SU-DHL-6 (cell line): ENCODE results near the gene ZNF215.

ENCODE experiments used
- H2AFZ ChIP-seq: fragments of 200-600 bp; sonication (generic); 2 replicates; pipeline ENCODE4 v1.6.1; 2014; ENCODE audit warnings: low read depth, mild to moderate bottlenecking, moderate library complexity, mixed read lengths, antibody characterized with exemption, low read length; ENCODE audit not compliant: severe bottlenecking
- H3F3A ChIP-seq: fragments of 200-600 bp; shearing (Covaris generic); 2 replicates; pipeline ENCODE4 v1.6.0; 2016; ENCODE audit warnings: antibody characterized with exemption, mild to moderate bottlenecking; ENCODE audit not compliant: insufficient read depth
- H3K27ac ChIP-seq: fragments of 200-600 bp; sonication (generic); 2 replicates; pipeline ENCODE4 v1.5.1; 2016; ENCODE audit warnings: low read depth, mild to moderate bottlenecking, low read length, moderate library complexity, mixed read lengths
- H3K27me3 ChIP-seq: fragments of 200-600 bp; sonication (generic), shearing (Covaris generic); 2 replicates; pipeline ENCODE4 v1.6.0; 2014; ENCODE audit warnings: mild to moderate bottlenecking, low read length
- H3K36me3 ChIP-seq: fragments of 200-600 bp; sonication (generic); 2 replicates; pipeline ENCODE4 v1.6.1; 2014; ENCODE audit warnings: mild to moderate bottlenecking, low read length, mixed read lengths
- H3K4me2 ChIP-seq: fragments of 300-600, 200-600 bp; shearing (Covaris generic), sonication (generic); 2 replicates; pipeline ENCODE4 v1.6.0; 2014; ENCODE audit warnings: low read length, low read depth, mild to moderate bottlenecking; ENCODE audit not compliant: poor library complexity, severe bottlenecking
- H3K4me3 ChIP-seq: fragments of 200-600 bp; sonication (generic); 2 replicates; pipeline ENCODE4 v1.5.1; 2014; ENCODE audit warnings: antibody characterized with exemption, low read length, mild to moderate bottlenecking, mixed read lengths; ENCODE audit not compliant: insufficient read depth, poor library complexity, severe bottlenecking
- H3K79me2 ChIP-seq: fragments of 200-600 bp; sonication (generic); 2 replicates; pipeline ENCODE4 v1.6.1; 2014; ENCODE audit warnings: mild to moderate bottlenecking, low read length, moderate library complexity; ENCODE audit not compliant: insufficient read depth
- H3K9ac ChIP-seq: fragments of 200-600 bp; sonication (generic); 2 replicates; pipeline ENCODE4 v1.7.0; 2014; ENCODE audit warnings: mild to moderate bottlenecking, low read length
- H3K9me2 ChIP-seq: fragments of 200-600 bp; sonication (generic); replicated peaks from 2 replicates; pipeline ENCODE4 v1.6.1; 2014; ENCODE audit warnings: low read length; ENCODE audit not compliant: insufficient read depth
- H3K9me3 ChIP-seq: fragments of 200-600 bp; sonication (generic); 2 replicates; pipeline ENCODE4 v1.6.1; 2014; ENCODE audit warnings: low read length, mixed read lengths; ENCODE audit not compliant: insufficient read depth
- H4K20me1 ChIP-seq: fragments of 200-600 bp; sonication (generic); 2 replicates; pipeline ENCODE4 v1.6.1; 2014; ENCODE audit warnings: low read depth, mild to moderate bottlenecking, antibody characterized with exemption, low read length, moderate library complexity, mixed read lengths
- EZH2phosphoT487 ChIP-seq: fragments of 200-600 bp; sonication (generic), shearing (Covaris generic); conservative IDR thresholded peaks from 2 replicates; pipeline ENCODE4 v1.6.1; 2018; ENCODE audit warnings: mild to moderate bottlenecking, antibody characterized with exemption, low read length, moderate library complexity, mixed read lengths
- TF ChIP-seq, protein P1 (sequence below): fragments of 200-600 bp; sonication (generic); IDR thresholded peaks from one replicate; pipeline ENCODE4 v1.5.1; 2017; ENCODE audit warnings: antibody characterized with exemption, mild to moderate bottlenecking, low read length, moderate library complexity; ENCODE audit not compliant: insufficient read depth, poor library complexity, severe bottlenecking

Gene ZNF215

DNA sequence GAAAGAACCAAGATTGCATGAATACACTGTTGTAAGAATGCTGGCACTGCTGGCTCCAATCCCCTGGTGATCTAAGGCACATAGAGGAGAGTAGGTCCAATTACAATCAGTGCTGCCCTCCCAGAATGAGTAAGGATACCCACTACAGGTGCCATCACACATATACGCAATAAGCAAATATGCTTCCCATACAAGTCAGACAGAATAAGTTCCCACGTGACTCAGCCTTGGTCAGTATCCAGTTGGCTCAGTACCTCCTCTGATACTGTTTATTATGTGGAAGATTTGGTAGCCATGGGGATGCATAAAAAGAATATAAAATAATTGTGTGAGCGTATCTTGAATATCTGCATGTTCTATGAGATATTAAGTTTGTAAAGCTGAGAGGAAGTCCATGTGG is 14.3 kb upstream of the ZNF215 start:
- no peaks in the 10 kb centered on the region for H3K27me3 ChIP-seq
- no peak overlapping the region for H3K4me2 ChIP-seq
- no peaks in the 10 kb centered on the region for H3K79me2 ChIP-seq
- H3K9me2 ChIP-seq = no peaks in the 10 kb centered on the region
- H2AFZ ChIP-seq = no peak overlapping the region
- no peak overlapping the region for H3K27ac ChIP-seq
- TF ChIP-seq, protein P1, sequence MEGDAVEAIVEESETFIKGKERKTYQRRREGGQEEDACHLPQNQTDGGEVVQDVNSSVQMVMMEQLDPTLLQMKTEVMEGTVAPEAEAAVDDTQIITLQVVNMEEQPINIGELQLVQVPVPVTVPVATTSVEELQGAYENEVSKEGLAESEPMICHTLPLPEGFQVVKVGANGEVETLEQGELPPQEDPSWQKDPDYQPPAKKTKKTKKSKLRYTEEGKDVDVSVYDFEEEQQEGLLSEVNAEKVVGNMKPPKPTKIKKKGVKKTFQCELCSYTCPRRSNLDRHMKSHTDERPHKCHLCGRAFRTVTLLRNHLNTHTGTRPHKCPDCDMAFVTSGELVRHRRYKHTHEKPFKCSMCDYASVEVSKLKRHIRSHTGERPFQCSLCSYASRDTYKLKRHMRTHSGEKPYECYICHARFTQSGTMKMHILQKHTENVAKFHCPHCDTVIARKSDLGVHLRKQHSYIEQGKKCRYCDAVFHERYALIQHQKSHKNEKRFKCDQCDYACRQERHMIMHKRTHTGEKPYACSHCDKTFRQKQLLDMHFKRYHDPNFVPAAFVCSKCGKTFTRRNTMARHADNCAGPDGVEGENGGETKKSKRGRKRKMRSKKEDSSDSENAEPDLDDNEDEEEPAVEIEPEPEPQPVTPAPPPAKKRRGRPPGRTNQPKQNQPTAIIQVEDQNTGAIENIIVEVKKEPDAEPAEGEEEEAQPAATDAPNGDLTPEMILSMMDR = no peak
- no peak for TF ChIP-seq EZH2phosphoT487
- H3K4me3 ChIP-seq = no peak overlapping the region
- no peaks in the 10 kb centered on the region for H3F3A ChIP-seq
- no peak overlapping the region for H3K9ac ChIP-seq
- H3K36me3 ChIP-seq = no peaks in the 10 kb centered on the region
- no peaks in the 10 kb centered on the region for H4K20me1 ChIP-seq
- no peaks in the 10 kb centered on the region for H3K9me3 ChIP-seq

DNA sequence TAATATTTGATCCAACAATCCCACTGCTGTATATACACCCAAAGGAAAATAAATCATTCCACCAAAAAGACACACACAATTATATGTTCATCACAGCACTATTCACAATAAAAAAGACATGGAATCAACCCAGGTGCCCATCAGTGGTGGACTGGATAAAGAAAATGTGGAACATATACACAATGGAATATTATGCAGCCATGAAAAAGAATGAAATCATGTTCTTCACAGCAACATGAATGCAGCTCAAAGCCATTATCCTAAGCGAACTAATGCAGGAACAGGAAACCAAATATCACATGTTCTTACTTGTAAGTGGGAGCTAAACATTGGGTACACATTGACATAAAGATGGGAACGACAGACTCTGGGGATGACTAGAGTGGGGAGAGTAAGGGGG is 6.5 kb upstream of the ZNF215 start:
- H3K9ac ChIP-seq = no peak overlapping the region
- H3K36me3 ChIP-seq = no peaks in the 10 kb centered on the region
- H3K4me2 ChIP-seq = no peak overlapping the region
- H3K9me3 ChIP-seq = no peaks in the 10 kb centered on the region
- H2AFZ ChIP-seq = no peak overlapping the region
- H3K4me3 ChIP-seq = no peak overlapping the region
- H3F3A ChIP-seq = no peaks in the 10 kb centered on the region
- H3K9me2 ChIP-seq = no peaks in the 10 kb centered on the region
- H3K79me2 ChIP-seq = no peaks in the 10 kb centered on the region
- no peak for TF ChIP-seq EZH2phosphoT487
- TF ChIP-seq, protein P1 = no peak
- H3K27ac ChIP-seq = no peak overlapping the region
- H4K20me1 ChIP-seq = no peaks in the 10 kb centered on the region
- no peaks in the 10 kb centered on the region for H3K27me3 ChIP-seq

DNA sequence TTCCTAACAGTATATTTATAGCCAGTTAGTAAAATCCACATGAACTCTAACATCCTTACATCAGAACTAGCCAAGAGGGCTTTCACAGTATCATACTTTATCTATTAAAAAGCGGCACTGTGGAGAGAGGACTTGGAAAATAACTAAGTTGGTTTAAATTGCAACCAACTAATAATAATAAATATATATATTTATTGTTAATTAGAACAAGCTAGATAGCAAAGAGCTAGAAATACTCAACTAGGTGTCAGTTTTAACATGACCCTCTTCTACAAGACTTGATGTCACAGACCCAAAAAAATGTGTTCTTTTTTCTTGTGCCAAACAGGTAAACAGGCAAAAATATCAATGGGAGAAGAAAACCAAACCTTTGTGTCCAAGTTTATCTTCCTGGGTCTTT is 5.5 kb upstream of the ZNF215 start, which contains the start of gene OR2D3:
Gene OR2D3, plus strand, starts transcription at position 301 of the 400 bp plus-strand sequence. Its CDS starts 0 bp downstream, at position 301.
- Histone ChIP-seq H3K9me2 (no peaks in the 10 kb centered on the region), H3K27ac (no peak within 1 kb of the TSS)

More for the DNA sequence above, 5.5 kb upstream of the ZNF215 start, which contains the start of gene OR2D3:
- no peaks in the 10 kb centered on the region for H3K36me3 ChIP-seq
- no peak within 1 kb of the TSS for H3K4me3 ChIP-seq
- no peaks in the 10 kb centered on the region for H3K27me3 ChIP-seq
- H3K9me3 ChIP-seq = no peaks in the 10 kb centered on the region
- H4K20me1 ChIP-seq = no peaks in the 10 kb centered on the region
- TF ChIP-seq, protein P1 = no peak
- TF ChIP-seq EZH2phosphoT487 = no peak
- H3K4me2 ChIP-seq = no peak within 1 kb of the TSS
- H3F3A ChIP-seq = no peaks in the 10 kb centered on the region
- H3K79me2 ChIP-seq = no peaks in the 10 kb centered on the region
- no peak within 1 kb of the TSS for H3K9ac ChIP-seq
- no peak within 1 kb of the TSS for H2AFZ ChIP-seq
